Measurements from ENCODE around the gene PRKCI. TPM values are rescaled to one million over a fixed set of nuclear protein-coding genes. Genes with fewer than 3 reads are reported as not detected.
"Not testable (repeated sequence)": the region's sequence is repeated elsewhere in the genome, so short reads cannot be mapped to it uniquely, and the experiment has no call there.

Gene PRKCI
- total RNA-seq, 1 experiment from 2014 or later, result 43.7 TPM

GRCh38 chr3:170259907-170260306, 37.7 kb downstream of the PRKCI start:
- no peaks in the 10 kb centered on the region for H3K27me3 ChIP-seq (ENCODE audit: control insufficient read depth, insufficient read depth, low read length)
- ChIA-PET CTCF (no interaction called here), POLR2A (no interaction called here)
- no peaks in the 10 kb centered on the region for H3K4me1 ChIP-seq (ENCODE audit: control insufficient read depth, insufficient read depth, low read length)
- no TSS peak for BruUV-seq (replicated peaks)
- no peak overlapping the region for H3K27ac ChIP-seq (ENCODE audit: low read length)
- TF ChIP-seq, protein P1, sequence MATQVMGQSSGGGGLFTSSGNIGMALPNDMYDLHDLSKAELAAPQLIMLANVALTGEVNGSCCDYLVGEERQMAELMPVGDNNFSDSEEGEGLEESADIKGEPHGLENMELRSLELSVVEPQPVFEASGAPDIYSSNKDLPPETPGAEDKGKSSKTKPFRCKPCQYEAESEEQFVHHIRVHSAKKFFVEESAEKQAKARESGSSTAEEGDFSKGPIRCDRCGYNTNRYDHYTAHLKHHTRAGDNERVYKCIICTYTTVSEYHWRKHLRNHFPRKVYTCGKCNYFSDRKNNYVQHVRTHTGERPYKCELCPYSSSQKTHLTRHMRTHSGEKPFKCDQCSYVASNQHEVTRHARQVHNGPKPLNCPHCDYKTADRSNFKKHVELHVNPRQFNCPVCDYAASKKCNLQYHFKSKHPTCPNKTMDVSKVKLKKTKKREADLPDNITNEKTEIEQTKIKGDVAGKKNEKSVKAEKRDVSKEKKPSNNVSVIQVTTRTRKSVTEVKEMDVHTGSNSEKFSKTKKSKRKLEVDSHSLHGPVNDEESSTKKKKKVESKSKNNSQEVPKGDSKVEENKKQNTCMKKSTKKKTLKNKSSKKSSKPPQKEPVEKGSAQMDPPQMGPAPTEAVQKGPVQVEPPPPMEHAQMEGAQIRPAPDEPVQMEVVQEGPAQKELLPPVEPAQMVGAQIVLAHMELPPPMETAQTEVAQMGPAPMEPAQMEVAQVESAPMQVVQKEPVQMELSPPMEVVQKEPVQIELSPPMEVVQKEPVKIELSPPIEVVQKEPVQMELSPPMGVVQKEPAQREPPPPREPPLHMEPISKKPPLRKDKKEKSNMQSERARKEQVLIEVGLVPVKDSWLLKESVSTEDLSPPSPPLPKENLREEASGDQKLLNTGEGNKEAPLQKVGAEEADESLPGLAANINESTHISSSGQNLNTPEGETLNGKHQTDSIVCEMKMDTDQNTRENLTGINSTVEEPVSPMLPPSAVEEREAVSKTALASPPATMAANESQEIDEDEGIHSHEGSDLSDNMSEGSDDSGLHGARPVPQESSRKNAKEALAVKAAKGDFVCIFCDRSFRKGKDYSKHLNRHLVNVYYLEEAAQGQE (IDR thresholded peaks at IDR 0.05; ENCODE audit: insufficient read depth in 1 of 2, low read depth in 2 of 2, low read length in 1 of 2), result no peak
- TF ChIP-seq POLR2AphosphoS5 (IDR thresholded peaks at IDR 0.05; ENCODE audit: low read depth, low read length) (no peak), SIN3A (IDR thresholded peaks at IDR 0.05; ENCODE audit: borderline replicate concordance, insufficient read depth, low read depth, low read length) (no peak), CTCF (IDR thresholded peaks at IDR 0.05) (no peak), TCF7L2 (IDR thresholded peaks at IDR 0.05; ENCODE audit: low read depth, low read length) (no peak)
- H3K36me3 ChIP-seq (ENCODE audit: control insufficient read depth, insufficient read depth, low read length), result no peaks in the 10 kb centered on the region
- in situ Hi-C loops (cut with HindIII; ENCODE audit: low pct_unique_long_range_greater_than_20kb, low sequenced_read_pairs) (no loop called here), intact Hi-C loops (cut with micrococcal nuclease; ENCODE audit: unreplicated experiment) (no loop called here)
- ATAC-seq (no peak), DNase-seq (ENCODE audit: low read depth, low spot score) (no peak)
- no peaks in the 10 kb centered on the region for H3K9me3 ChIP-seq (ENCODE audit: control insufficient read depth, insufficient read depth, low read depth, low read length)
- no peak overlapping the region for H3K4me3 ChIP-seq (ENCODE audit: low read depth in 2 of 2, low read length in 2 of 2)

DNA sequence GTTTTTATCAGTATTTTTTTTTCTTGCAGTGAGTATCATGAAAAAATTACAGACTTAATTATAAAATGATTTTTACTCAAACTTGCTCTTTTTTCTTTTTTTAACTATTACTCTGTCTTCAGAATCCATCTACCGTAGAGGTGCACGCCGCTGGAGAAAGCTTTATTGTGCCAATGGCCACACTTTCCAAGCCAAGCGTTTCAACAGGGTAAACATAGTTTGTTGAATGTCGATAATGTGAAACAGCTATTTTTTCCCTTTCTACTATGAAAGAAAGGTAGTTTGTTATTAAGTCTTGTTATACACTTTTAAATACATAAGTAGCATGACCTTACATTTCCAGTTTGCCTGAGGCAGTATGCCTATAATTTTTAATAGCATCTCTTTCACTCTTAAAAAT, 45.6 kb downstream of the PRKCI start:
- no TSS peak for BruUV-seq (replicated peaks)
- ChIA-PET CTCF (no interaction called here), POLR2A (no interaction called here)
- Histone ChIP-seq H3K4me1 (ENCODE audit: control insufficient read depth, insufficient read depth, low read length) (no peaks in the 10 kb centered on the region), H3K27me3 (ENCODE audit: control insufficient read depth, insufficient read depth, low read length) (no peaks in the 10 kb centered on the region), H3K4me3 (ENCODE audit: low read depth in 2 of 2, low read length in 2 of 2) (no peak overlapping the region), H3K27ac (ENCODE audit: low read length) (no peak overlapping the region), H3K9me3 (ENCODE audit: control insufficient read depth, insufficient read depth, low read depth, low read length) (no peaks in the 10 kb centered on the region), H3K36me3 (ENCODE audit: control insufficient read depth, insufficient read depth, low read length) (peaks cover 10% of the 10 kb centered on the region; the same call in 1 of the 2 replicates)
- intact Hi-C loops (cut with micrococcal nuclease; ENCODE audit: unreplicated experiment), result no loop called here
- ATAC-seq (no peak), DNase-seq (ENCODE audit: low read depth, low spot score) (no peak)
- TF ChIP-seq, protein P1 (IDR thresholded peaks at IDR 0.05; ENCODE audit: insufficient read depth in 1 of 2, low read depth in 2 of 2, low read length in 1 of 2), result no peak
- no peak for TF ChIP-seq SIN3A (IDR thresholded peaks at IDR 0.05; ENCODE audit: borderline replicate concordance, insufficient read depth, low read depth, low read length)
- TF ChIP-seq POLR2AphosphoS5 (IDR thresholded peaks at IDR 0.05; ENCODE audit: low read depth, low read length), result no peak
- TF ChIP-seq CTCF (IDR thresholded peaks at IDR 0.05), result no peak
- no peak for TF ChIP-seq TCF7L2 (IDR thresholded peaks at IDR 0.05; ENCODE audit: low read depth, low read length)
- in situ Hi-C loops (cut with HindIII; ENCODE audit: low pct_unique_long_range_greater_than_20kb, low sequenced_read_pairs), result no loop called here

GRCh38 chr3:170269673-170270254, 47.5 kb downstream of the PRKCI start:
- H3K27ac ChIP-seq (ENCODE audit: low read length); intact Hi-C loops (cut with micrococcal nuclease; ENCODE audit: unreplicated experiment); DNase-seq (ENCODE audit: low read depth, low spot score); ATAC-seq; H3K9me3 ChIP-seq (ENCODE audit: control insufficient read depth, insufficient read depth, low read depth, low read length); in situ Hi-C loops (cut with HindIII; ENCODE audit: low pct_unique_long_range_greater_than_20kb, low sequenced_read_pairs); H3K27me3 ChIP-seq (ENCODE audit: control insufficient read depth, insufficient read depth, low read length); H3K4me3 ChIP-seq (ENCODE audit: low read depth in 2 of 2, low read length in 2 of 2); CTCF ChIA-PET; BruUV-seq (replicated peaks); H3K4me1 ChIP-seq (ENCODE audit: control insufficient read depth, insufficient read depth, low read length): not testable (repeated sequence)
- H3K36me3 ChIP-seq (ENCODE audit: control insufficient read depth, insufficient read depth, low read length), result peaks cover 10% of the 10 kb centered on the region; the same call in 1 of the 2 replicates
- POLR2A ChIA-PET, result interaction anchor here (0.6 kb wide), 1 partner anchor 13 kb away, joined by 3 read pairs; no protein-coding TSS in a partner anchor
